A549 treated with RU486 at 1 μM for 4 hours (cell line): ENCODE measurements around the gene CNTFR. TPM values are rescaled to one million over a fixed set of nuclear protein-coding genes. Genes with fewer than 3 reads are reported as not detected.

Source experiments
- total RNA-seq: library from RNA; stranded (reverse); fragments of 200-300 nt; extraction: Qiagen RNA extraction; gene quantifications from 5 replicates; pipeline ENCODE4 v1.2.3, GENCODE V29; 2022; ENCODE audit warnings: low read depth

The CNTFR gene, protein sequence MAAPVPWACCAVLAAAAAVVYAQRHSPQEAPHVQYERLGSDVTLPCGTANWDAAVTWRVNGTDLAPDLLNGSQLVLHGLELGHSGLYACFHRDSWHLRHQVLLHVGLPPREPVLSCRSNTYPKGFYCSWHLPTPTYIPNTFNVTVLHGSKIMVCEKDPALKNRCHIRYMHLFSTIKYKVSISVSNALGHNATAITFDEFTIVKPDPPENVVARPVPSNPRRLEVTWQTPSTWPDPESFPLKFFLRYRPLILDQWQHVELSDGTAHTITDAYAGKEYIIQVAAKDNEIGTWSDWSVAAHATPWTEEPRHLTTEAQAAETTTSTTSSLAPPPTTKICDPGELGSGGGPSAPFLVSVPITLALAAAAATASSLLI
- total RNA-seq = 0.08 to 0.22 TPM (median 0.14 TPM) in 3 of 5 replicates, not detected in the others

DNA sequence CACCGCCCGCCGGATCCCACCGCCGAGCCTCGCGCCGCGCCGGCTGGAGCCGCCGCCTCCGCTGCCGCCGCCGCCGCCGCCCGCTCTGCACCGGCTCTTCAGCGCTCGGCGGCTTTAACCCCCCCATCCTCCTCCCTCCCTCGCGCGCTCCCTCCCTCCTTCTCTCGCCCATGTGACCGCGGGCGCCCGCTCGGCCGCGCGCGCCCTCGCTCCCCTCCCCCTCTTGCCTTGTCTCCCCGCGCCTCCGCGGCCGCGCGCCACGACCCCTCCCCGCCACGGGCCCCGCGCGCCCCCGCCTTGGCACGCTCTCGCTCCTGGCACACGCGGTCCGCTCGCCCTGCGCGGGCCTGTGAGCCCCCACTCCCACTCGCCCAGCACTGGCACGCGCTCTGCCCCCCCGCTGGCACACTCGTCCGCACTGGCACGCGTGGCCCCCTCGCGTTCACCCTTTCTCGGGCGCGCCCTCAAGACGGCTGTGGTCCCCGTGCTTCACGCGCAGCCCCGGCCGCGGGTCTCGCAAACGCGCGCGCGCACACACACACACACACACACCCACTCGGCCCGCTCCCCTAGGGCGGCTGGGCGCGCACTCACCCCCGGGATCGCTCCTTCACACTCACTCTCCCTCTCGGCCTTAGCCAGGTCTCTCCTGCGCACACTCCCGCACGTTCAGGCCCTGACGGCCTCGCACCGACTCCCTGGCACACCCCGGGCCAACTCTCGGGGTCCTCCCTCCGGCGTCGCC, at the start of gene CNTFR:
Gene CNTFR, minus strand, starts transcription at position 89 of the 745 bp plus-strand sequence. CDS start 20,743 bp downstream, outside the sequence.

DNA sequence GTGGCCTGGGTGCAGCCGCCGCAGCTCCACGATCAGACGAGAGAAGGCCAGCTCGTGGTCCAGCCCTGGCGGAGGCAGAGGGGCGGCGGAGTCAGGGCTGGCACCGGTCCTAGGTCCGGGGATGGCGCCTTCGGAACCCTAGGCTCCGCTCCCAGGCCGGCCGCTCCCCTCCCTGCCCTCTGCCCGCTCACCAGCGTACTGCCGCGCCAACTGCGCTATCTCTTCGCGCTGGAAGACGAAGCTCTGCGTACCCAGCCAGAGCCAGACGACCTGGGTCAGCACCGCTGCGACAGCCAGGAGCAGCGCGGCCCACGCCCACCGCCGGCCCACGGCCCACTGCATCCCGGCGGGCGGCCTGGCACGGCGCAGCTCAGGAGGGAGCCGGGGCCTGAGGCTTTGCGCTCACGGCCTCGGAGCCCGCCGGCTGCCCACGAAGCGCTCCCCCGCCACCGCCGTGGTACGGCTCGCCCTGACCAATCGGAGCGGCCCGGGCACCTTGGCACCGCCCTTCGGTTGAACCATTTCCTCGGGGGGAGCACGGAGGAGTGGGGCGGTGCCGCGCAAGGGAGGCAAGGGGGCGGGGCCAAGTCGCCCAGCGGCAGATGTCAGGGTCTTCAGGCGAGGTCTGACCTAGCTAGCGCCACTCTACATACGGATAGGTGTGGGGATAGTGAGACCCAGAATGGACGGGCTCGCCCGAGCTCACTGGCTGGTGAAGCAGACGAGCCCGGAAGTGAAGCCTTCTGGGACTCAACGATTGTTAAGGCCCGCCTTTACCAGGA, 48.0 kb upstream of the CNTFR start, which contains the start of gene SIGMAR1:
Gene SIGMAR1, minus strand, starts transcription at position 432 of the 782 bp plus-strand sequence. Its CDS starts 90 bp downstream, at position 342.

DNA sequence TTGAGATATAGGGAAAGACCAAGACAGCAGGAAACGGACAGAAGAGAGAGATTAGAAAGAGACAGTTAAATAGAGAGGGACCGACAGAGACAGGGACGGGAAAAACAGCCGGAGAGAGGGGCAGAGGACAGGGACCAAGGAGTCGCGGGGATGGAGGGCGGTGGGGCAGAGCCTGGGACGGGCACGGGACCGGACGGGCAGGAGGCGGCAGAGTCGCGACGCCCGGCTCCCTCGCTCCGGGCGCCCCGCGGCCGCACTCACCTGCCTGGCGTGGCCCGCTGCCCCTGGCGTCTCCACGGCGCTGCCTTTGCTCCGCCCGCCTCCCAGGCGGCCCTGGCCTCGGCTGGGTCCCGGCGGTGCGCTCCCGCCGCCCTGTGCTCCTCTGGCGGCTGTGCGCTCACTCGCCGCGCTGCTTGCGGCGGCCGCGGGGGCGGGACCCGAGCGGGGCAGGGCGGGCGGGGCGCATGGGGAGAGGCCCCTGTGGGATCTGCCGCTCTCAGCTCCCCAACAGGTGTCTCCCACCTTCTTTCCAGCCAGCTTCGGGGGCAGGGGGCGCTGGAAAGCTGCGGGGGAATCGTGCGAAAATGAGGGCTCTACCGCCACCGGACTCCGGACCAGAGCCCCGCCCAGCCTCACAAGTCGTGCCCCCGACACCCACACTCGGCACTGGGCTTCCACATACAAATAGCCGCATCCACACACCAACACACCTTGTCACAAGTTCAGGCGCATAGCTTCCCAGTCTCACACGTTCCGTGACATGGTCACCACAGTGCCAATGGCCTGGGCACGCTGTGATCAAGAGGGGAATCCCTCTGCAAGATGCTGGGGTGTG, 39.3 kb upstream of the CNTFR start, which contains the start of gene ARID3C:
Gene ARID3C, minus strand, starts transcription at position 411 of the 835 bp plus-strand sequence. CDS start 1,052 bp downstream, outside the sequence.

DNA sequence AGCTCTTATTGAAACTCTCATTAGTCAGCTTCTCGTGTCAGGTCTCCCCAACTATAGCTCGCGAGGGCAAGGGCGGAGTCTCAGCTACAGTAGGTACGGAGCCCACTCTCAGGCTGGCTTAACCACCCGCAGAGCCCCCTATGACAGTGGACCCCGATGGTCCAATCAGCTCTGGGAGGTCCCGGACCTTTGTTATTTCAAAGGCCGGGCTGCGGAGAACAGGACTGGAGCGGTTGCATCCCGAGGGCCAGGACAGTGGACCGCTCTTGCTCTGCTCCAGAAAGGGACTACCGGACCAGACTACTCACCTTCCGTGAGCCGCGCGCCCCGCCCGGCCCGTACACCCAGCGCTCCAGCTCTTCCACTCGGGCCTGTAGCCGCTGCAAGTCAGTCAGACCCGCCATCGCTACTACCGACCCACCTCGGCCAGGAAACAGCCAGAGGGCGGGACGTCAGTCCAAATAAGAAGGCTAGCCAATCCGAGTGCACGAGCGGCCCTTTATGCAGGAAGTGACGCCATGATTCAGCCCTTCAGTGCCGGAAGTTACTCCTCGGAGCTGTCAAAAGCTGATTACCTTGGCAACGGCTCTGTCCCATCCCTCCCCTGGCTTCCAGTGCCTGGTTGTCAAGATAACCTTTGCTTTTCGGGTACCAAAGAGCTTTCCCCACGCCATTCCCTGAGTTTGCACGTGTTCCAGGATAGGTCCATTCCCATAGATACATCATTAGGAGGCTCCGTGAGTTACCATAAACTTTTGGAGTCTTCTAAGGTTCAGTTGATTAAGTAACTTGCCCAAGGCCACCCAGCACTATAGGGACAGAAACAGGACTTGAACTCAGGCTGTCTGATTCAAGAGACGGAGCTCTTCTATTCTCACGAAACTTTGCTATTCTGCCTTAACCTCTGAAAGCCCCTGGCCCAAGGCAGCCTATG, 30.8 kb upstream of the CNTFR start, which contains the start of gene DCTN3:
Gene DCTN3, minus strand, starts transcription at position 435 of the 934 bp plus-strand sequence. Its CDS starts 31 bp downstream, at position 404.

DNA sequence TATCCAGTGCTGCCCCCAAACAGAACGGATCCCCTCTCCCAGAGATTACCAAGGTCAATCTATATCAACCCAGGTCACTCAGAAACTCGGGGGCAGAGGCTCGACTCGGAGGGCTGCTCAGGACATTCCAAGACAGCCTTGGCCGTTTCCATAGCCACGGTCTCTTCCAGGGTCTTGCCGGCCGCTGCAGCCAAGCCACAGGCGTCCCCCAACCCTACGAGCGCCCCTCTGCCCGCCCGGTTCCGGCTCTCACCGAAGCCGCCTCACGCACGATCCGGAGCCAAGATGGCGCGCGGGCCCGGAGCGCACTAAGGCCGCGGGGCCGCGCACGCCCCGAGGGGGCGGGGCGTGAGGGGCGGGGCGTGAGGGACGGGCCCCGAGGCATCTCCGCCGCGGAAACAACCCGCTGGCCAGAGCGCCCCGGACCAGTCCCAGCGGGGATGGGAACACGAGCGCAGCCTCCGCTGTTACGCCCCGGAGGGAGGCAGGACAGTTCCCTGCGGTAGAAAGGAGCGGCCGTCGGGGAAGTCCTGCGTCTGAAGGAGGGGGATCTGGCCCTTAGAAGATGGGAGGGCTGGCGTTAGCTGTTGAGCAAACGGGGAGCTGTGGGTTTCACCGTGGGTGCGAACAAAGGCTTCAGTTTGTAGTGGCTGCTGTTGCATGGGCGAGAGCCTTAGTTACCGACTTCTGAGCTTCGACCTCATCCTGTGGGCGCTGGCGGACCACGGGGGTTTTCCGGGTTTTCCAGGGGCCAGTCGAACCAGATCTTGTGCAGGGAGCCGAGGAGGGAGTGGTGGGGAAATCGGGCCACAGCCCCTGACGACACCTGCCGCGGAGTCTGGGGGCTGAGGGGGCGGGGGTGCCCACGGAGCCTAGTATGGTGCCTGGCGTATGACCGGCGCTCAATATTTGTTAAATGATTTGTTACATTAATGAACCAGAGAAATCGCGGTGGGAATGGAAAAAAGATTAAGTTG, 22.6 kb upstream of the CNTFR start, which contains the start of gene RPP25L:
Gene RPP25L, minus strand, starts transcription at position 287 of the 977 bp plus-strand sequence. CDS start 801 bp downstream, outside the sequence.

DNA sequence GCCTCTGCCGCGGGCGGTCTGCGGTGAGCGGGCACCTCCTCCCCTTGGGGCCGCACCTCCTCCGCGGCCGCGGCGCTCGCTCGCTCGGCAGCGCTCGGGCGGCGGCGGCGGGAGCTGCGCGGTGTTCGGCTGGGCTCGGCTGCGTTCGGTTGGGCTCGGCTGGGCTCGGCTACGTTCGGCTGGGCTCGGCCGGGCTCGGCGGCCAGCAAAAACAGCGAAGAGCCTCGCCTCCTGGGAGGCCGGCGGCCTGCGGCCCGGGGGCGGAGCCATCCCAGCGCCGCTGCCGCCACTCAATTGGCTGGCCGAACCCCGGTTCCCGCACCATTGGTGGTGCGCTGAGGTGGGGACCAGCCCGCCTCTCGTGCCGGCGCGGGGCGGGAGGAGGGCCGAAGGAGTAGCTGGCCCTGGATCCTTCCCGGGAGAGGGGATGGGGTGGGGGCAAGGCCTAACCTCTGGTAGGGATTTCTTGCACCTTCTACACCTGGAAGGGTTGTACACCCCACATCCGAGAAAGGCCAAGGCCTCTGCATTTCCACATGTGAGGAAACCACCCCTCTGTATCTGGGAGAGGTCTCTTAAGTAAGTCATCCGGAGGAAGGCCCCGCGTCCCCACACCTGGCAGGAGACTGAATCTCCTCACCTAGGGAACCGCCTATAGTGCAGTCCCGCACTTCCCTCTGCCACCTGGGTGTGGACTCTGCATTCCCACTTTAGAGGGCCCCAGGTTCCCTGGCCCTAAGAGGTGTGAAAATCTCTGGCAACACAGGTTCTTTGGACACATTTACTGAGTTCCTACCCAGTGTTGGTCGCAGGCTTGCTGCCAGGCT, 66.3 kb downstream of the CNTFR start, which contains the start of gene ENHO:
Gene ENHO, minus strand, starts transcription at position 20 of the 827 bp plus-strand sequence. CDS start 1,295 bp downstream, outside the sequence.

Other genes starting within 250 kb of the CNTFR start
- gene MYORG, start 212.8 kb downstream of the CNTFR start, total RNA-seq = 2.9 to 4.4 TPM (median 4.0 TPM) in 5 replicates
- 14.5 to 19.1 TPM (median 18.6 TPM) in 5 replicates for gene FAM219A, start 131.2 kb downstream of the CNTFR start, total RNA-seq
- gene DNAI1, start 130.9 kb downstream of the CNTFR start, total RNA-seq = 0.12 to 0.42 TPM (median 0.15 TPM) in 5 replicates
- gene ENHO, start 66.7 kb downstream of the CNTFR start, total RNA-seq = 0.66 to 2.6 TPM (median 1.9 TPM) in 5 replicates
- 37.8 to 51.7 TPM (median 46.0 TPM) in 5 replicates for gene RPP25L, start 22.4 kb upstream of the CNTFR start, total RNA-seq
- 102 to 123 TPM (median 108 TPM) in 5 replicates for gene DCTN3, start 30.8 kb upstream of the CNTFR start, total RNA-seq
- gene ARID3C, start 39.3 kb upstream of the CNTFR start, total RNA-seq = 0.07 to 0.17 TPM (median 0.13 TPM) in 3 of 5 replicates, not detected in the others
- gene SIGMAR1, start 48.1 kb upstream of the CNTFR start, total RNA-seq = 163 to 210 TPM (median 202 TPM) in 5 replicates
- 15.5 to 21.5 TPM (median 19.6 TPM) in 5 replicates for gene GALT, start 57.0 kb upstream of the CNTFR start, total RNA-seq
- gene IL11RA, start 62.5 kb upstream of the CNTFR start, total RNA-seq = 3.2 to 7.1 TPM (median 6.1 TPM) in 5 replicates
- 0.22 to 0.41 TPM (median 0.23 TPM) in 3 of 5 replicates, not detected in the others for gene CCL27, start 72.9 kb upstream of the CNTFR start, total RNA-seq
- not detected in 5 replicates for gene CCL19, start 101.6 kb upstream of the CNTFR start, total RNA-seq
- not detected in 5 replicates for gene CCL21, start 120.4 kb upstream of the CNTFR start, total RNA-seq